ENCODE results near the gene ZNF653.

The ZNF653 gene

DNA sequence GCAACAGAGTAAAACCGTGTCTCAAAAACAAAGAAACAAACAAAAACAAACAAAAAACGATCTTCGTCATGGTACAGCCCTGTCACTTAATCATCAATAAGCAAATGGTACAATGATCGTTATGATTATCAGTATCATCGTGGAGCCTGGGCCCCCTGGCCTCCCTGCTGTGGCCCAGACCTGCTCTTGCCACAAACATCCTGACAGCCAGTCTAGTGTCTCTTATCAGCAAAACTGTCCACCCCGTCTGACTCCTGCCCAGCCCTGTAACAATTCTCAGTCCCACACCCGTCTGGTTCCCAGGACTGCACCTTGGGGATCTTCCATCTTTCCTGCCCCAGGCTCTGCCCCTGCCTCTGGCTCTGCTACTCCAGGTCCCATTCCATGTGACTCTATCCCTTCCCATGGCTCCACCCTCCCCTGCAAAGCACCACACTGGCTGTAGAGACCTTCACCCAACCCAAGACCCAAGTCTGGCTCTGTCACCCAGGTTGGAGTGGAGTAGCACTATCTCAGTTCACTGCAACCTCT lies 5.7 kb downstream of the ZNF653 start:
- TF ChIP-seq Cebpa-rat (IDR thresholded peaks at IDR 0.05): no peak
- Histone ChIP-seq H3K4me3 (no peak overlapping the region), H3K27ac (no peak overlapping the region), H3K4me1 (peaks cover 9% of the 10 kb centered on the region), H3K9ac (no peak overlapping the region), H4K20me1 (peaks cover 16% of the 10 kb centered on the region; the same call in 1 of the 2 replicates), H3K4me2 (no peak overlapping the region), H3K27me3 (no peaks in the 10 kb centered on the region), H3K36me3 (peaks cover 49% of the 10 kb centered on the region), H3K9me3 (no peaks in the 10 kb centered on the region)

DNA sequence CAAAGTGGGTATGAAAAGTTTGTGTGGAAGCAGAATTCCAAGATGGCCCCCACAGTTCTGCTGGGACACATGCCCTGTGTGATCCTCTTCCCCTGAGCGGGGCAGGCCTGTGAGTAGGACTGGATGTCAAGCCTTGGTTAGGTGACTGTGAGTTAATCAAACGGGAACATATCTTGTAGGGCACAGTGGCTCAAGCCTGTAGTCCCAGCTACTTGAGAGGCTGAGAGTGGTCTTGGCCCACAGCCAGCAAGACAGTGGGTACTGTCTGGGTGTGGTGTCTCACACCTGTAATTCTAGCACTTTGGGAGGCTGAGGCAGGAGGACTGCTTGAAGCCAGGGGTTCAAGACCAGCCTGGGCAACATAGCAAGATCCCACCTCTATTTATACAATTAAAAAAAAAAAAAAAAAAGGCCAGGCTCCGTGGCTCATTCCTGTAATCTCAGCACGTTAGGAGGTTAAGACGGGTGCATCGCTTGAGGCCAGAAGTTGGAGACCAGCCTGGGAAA lies 6.4 kb downstream of the ZNF653 start:
- TF ChIP-seq Cebpa-rat (IDR thresholded peaks at IDR 0.05): no peak
- Histone ChIP-seq H3K4me3 (no peak overlapping the region), H3K27ac (no peak overlapping the region), H3K4me2 (no peak overlapping the region), H3K4me1 (peaks cover 2% of the 10 kb centered on the region), H3K9me3 (no peaks in the 10 kb centered on the region), H3K36me3 (peaks cover 56% of the 10 kb centered on the region), H3K27me3 (no peaks in the 10 kb centered on the region), H4K20me1 (peaks cover 16% of the 10 kb centered on the region; the same call in 1 of the 2 replicates), H3K9ac (no peak overlapping the region)

DNA sequence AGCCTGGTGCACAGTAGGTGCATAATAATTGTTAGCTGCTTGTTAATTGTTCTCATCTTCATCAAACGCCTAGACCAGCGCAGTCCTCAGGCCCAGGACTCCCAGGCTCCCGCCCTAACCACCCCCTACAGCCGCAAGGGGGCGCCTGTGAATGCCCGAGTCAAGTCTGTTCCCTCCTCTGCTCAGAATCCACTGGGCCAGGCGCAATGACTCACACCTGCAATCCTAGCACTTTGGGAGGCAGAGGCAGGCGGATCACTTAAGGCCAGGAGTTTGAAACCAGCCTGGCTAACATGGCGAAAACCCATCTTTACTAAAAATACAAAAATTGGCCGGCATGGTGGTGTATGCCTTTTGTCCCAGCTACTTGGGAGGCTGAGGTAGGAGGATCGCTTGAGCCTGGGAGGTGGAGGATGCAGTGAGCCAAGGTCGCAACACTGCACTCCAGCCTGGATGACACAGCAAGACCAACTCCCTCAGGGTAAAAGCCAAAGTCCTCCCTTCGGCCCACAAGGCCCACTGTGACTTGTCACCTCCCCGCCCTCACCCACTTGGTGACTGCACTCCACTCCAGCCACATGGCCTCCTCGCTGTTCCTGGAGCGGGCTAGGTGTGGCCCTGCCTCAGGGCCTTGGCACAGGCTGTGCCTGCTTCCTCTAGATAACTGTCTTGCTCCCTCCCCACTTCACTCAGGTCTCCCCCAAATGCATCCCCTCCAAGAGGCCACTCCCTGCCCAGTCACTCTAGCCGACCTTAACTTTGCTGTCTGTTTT lies 9.1 kb downstream of the ZNF653 start:
- no peak for TF ChIP-seq Cebpa-rat (IDR thresholded peaks at IDR 0.05)
- no peak overlapping the region for H3K4me2 ChIP-seq
- H3K9ac ChIP-seq: no peak overlapping the region
- H3K4me3 ChIP-seq: no peak overlapping the region
- no peak overlapping the region for H3K27ac ChIP-seq
- no peaks in the 10 kb centered on the region for H3K9me3 ChIP-seq
- H3K27me3 ChIP-seq: no peaks in the 10 kb centered on the region
- peaks cover 16% of the 10 kb centered on the region; the same call in 1 of the 2 replicates for H4K20me1 ChIP-seq
- H3K36me3 ChIP-seq: peaks cover 78% of the 10 kb centered on the region
- no peaks in the 10 kb centered on the region for H3K4me1 ChIP-seq

DNA sequence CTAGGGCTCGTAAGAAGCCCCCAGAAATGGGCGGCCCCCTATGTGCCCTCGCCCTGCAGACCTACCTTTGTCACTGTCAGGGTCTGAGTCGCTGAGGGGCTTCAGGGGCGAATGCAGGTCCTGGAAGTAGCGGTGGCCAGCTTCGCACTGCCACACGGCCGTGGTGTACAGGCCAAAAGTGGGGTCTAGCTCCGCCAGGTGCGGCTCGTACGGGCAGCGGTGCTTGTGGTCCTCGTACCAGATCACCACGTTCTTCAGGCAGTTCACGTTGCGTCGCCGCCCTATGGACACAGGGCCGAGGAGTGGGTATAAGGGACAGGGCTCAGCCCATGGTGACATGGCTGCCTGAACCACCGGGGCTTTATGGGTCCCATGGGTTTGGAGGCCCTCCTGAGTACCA lies 9.8 kb downstream of the ZNF653 start:
- Histone ChIP-seq H3K36me3 (peaks cover 78% of the 10 kb centered on the region), H3K27me3 (no peaks in the 10 kb centered on the region), H3K4me3 (no peak overlapping the region), H3K9me3 (no peaks in the 10 kb centered on the region), H4K20me1 (peaks cover 16% of the 10 kb centered on the region; the same call in 1 of the 2 replicates), H3K9ac (no peak overlapping the region), H3K4me1 (no peaks in the 10 kb centered on the region), H3K4me2 (no peak overlapping the region), H3K27ac (no peak overlapping the region)
- no peak for TF ChIP-seq Cebpa-rat (IDR thresholded peaks at IDR 0.05)

DNA sequence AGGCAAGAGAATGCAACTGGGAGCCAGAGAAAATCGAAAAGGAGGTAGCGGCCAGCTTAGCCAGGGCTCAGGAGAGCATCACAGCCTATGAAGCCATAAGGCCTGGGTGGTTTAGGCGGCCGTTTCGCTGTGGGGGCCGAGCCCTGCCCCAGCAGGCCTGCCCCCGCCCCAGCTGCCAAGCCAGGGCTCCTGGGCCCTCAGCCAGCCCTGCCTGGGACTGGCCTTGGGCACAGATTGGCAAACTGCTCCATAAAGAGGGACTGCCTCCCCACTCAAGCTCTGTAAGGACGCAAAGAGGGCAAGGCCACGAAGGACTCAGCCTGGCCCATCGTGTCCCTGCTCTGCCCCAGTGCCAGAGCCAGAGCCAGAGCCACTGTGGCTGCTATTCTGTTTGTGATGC lies 10.2 kb downstream of the ZNF653 start:
- Histone ChIP-seq H3K27me3 (no peaks in the 10 kb centered on the region), H4K20me1 (peaks cover 16% of the 10 kb centered on the region; the same call in 1 of the 2 replicates), H3K4me1 (no peaks in the 10 kb centered on the region), H3K27ac (no peak overlapping the region), H3K9ac (no peak overlapping the region), H3K4me3 (no peak overlapping the region), H3K4me2 (no peak overlapping the region), H3K9me3 (no peaks in the 10 kb centered on the region), H3K36me3 (peaks cover 78% of the 10 kb centered on the region)
- TF ChIP-seq Cebpa-rat (IDR thresholded peaks at IDR 0.05): no peak

DNA sequence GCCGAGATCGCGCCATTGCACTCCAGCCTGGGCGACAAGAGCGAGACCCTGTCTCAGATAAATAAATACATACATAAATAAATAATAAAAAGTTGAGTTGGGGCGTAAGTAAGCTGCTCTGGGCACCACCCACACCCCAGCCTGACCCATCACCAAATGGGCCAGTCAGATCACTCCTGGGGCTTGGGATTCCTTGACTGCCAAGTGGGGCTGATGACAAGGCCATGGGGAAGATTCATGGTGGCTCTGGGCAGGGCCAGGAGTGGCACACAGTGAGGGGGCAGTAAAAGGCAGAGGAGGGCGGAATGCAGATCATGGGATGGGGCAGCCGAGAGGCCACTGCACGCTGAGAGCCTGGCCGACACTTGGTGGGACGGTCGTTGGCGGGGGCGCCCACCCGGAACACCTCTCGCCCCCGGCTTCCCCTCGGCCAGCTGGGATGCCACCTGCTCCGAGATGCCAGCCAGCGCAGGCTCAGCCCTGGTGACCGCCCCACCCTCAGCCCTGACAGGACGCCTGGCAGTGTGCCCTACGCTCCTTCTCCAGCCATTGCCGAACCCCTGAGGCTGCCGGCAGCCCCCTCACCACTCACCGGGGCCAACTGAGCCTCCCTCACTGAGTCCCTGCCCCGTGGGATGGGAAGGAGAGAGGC lies 10.9 kb downstream of the ZNF653 start:
- Histone ChIP-seq H3K27ac (no peak overlapping the region), H3K36me3 (peaks cover 83% of the 10 kb centered on the region), H3K27me3 (no peaks in the 10 kb centered on the region), H3K9me3 (no peaks in the 10 kb centered on the region), H3K4me2 (no peak overlapping the region), H3K9ac (no peak overlapping the region), H4K20me1 (peaks cover 16% of the 10 kb centered on the region; the same call in 1 of the 2 replicates), H3K4me3 (no peak overlapping the region), H3K4me1 (no peaks in the 10 kb centered on the region)
- no peak for TF ChIP-seq Cebpa-rat (IDR thresholded peaks at IDR 0.05)

DNA sequence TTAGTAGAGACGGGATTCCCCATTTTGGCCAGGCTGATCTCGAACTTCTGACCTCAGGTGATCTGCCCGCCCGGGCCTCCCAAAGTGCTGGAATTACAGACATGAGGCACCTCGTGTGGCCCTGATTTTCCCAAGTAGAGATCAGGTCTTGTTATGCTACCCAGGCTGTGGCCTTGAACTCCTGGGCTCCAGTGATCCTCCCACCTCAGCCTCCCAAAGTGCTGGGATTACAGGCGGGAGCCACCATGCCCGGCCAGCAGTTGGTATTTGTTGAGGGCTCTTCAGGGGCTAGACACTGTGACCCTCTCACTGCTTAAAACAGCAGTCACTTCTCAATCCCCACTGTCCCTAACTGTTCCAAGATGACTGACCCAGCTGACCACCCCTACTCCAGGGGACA lies 16.3 kb downstream of the ZNF653 start:
- no peak for TF ChIP-seq Cebpa-rat (IDR thresholded peaks at IDR 0.05)
- no peak overlapping the region for H3K27ac ChIP-seq

DNA sequence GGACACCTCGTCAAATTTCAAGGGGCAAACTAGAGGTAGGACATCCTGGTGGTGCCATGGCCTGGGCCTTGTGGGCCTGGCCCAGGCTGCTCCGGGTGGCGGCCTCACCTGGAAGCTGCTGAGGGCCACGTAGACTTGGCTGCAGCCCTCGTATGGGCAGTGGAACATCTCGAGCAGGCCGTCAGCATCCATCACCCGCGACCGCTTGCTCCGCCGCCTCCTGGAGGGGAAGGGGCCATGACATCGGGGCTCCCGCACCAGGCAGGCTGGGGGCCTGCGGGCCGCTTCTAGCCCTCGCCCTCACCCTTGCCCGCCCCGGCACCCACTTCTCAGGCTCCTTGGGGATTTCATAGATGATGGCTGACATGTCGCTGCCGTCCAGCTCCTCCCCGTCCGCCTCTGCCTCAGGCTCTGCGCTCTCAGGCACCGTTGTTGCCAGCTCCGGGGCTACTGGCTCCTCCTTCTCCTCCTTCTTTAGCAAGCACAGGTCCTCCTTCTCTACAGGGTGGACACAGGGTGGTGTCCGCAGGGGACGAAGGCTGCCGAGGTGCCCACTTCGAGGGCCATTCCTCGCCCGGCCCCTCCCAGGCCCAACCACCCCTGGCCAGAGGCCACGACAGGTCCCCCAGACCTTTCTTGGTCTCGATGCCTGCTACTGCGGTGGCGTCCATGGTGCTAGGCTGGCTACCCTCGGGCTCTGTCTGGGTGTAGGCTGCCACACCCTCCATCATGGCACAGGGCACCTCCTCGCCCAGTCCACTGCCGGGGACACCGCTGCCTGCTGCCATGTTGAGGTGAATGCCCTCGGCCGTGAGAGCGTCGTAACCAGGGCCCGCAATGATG lies 18.8 kb downstream of the ZNF653 start:
- H3K36me3 ChIP-seq: peaks cover 40% of the 10 kb centered on the region
- no peak overlapping the region for H3K27ac ChIP-seq
- peaks cover 34% of the 10 kb centered on the region for H3K4me1 ChIP-seq
- no peak overlapping the region for H3K4me2 ChIP-seq
- H3K27me3 ChIP-seq: peaks cover 2% of the 10 kb centered on the region; the same call in 1 of the 2 replicates
- no peak for TF ChIP-seq Cebpa-rat (IDR thresholded peaks at IDR 0.05)
- no peak overlapping the region for H3K9ac ChIP-seq
- H4K20me1 ChIP-seq: 0 out of 2 replicates have a peak, but pooled peaks cover 12% of the 10 kb centered on the region
- no peaks in the 10 kb centered on the region for H3K9me3 ChIP-seq
- no peak overlapping the region for H3K4me3 ChIP-seq

More for the DNA sequence above, 16.3 kb downstream of the ZNF653 start:
- H3K4me3 ChIP-seq: no peak overlapping the region
- H3K4me1 ChIP-seq: peaks cover 15% of the 10 kb centered on the region
- no peak overlapping the region for H3K9ac ChIP-seq
- H3K27me3 ChIP-seq: no peaks in the 10 kb centered on the region
- peaks cover 64% of the 10 kb centered on the region for H3K36me3 ChIP-seq
- 0 out of 2 replicates have a peak, but pooled peaks cover 12% of the 10 kb centered on the region for H4K20me1 ChIP-seq
- H3K9me3 ChIP-seq: no peaks in the 10 kb centered on the region
- H3K4me2 ChIP-seq: no peak overlapping the region

DNA sequence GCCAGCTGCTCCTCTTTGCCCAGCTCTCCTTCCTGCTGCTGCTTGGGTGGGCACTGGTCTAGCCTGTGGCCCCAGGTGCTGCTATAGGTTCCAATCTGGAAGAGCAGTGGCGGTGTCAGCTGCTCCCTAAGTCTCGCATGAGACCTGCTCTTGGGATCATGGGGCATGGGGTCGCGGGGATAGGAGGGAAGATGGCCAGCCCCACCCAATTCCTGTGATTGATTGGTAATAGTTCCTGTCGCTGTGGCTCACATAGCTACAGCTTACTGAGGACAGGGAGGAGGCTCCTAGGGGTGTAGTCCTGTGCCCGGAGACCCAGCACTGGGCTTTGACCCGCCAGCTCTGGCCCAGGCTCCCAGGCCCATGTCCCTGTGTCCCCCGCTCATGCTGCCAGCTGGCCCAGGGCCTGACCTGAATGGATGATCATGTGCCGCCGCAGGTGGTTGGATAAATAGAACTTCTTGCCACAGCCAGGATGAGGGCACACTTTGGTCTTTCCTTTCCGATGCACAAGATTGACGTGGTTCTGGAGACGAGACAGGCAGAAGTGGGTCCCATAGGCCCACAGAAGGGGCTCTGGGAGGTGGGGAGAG lies 20.3 kb downstream of the ZNF653 start:
- peak overlapping the region; percentile 45; the same call in 1 of the 2 replicates for H3K4me2 ChIP-seq
- H3K36me3 ChIP-seq: peaks cover 27% of the 10 kb centered on the region
- H3K9ac ChIP-seq: no peak overlapping the region
- no peaks in the 10 kb centered on the region for H3K9me3 ChIP-seq
- H3K27ac ChIP-seq: no peak overlapping the region
- peaks cover 39% of the 10 kb centered on the region for H3K4me1 ChIP-seq
- TF ChIP-seq Cebpa-rat (IDR thresholded peaks at IDR 0.05): no peak
- peaks cover 12% of the 10 kb centered on the region for H3K27me3 ChIP-seq
- no peak overlapping the region for H3K4me3 ChIP-seq
- H4K20me1 ChIP-seq: 0 out of 2 replicates have a peak, but pooled peaks cover 12% of the 10 kb centered on the region
